ENCODE measurements around the gene PRPF6. TPM values are rescaled to one million over a fixed set of nuclear protein-coding genes. Genes with fewer than 3 reads are reported as not detected.

Gene PRPF6
- total and polyA plus RNA-seq, 2 donors (not counting 3 experiments of a cell fraction or from before 2014, with no cell fraction given), result 35.3 to 67.4 TPM

- ChIA-PET CTCF (interaction anchor here (1.3 to 1.5 kb wide), 2 partner anchors 22 to 39 kb away, joined by 3 to 5 read pairs; partner anchors contain the start of gene UCKL1), POLR2A (no interaction called here)
- dilution Hi-C loops (cut with MboI; ENCODE audit: extremely low pct_ligation_motif_present, low sequenced_read_pairs), result no loop called here
- no peaks in the 10 kb centered on the region for H3K4me1 ChIP-seq (ENCODE audit: control insufficient read depth, extremely low read depth, insufficient read depth, low read length)
- no peaks in the 10 kb centered on the region for H3K9me1 ChIP-seq (replicated peaks; ENCODE audit: control insufficient read depth, extremely low read depth, insufficient read depth, low read length)
- no peaks in the 10 kb centered on the region for H3K9me3 ChIP-seq (replicated peaks; ENCODE audit: control insufficient read depth, insufficient read depth, low read length)
- FAIRE-seq (no peak), DNase-seq (ENCODE audit: low read depth, low spot score) (no peak)
- BruUV-seq (replicated peaks), result TSS peak; percentile 8
- intact Hi-C loops (cut with micrococcal nuclease), result no loop called here
- peak; percentile 23 to 50 for TF ChIP-seq CTCF (IDR thresholded peaks at IDR 0.05; ENCODE audit: extremely low read depth in 1 of 2, insufficient read depth in 1 of 2, low read depth in 1 of 2, low read length in 2 of 2)
- TF ChIP-seq POLR2A (IDR thresholded peaks at IDR 0.05; ENCODE audit: low read depth, low read length), result no peak
- H3K79me2 ChIP-seq (ENCODE audit: control insufficient read depth, insufficient read depth, low read length), result peaks cover 30% of the 10 kb centered on the region
- no peak overlapping the region for H3K27ac ChIP-seq (ENCODE audit: insufficient read depth, low read depth, low read length)
- no peak overlapping the region for H3K4me3 ChIP-seq (replicated peaks in 1 of 3; ENCODE audit: insufficient read depth in 1 of 3, low read depth in 1 of 3, low read length in 3 of 3)
- peaks cover 3% of the 10 kb centered on the region for H4K20me1 ChIP-seq (replicated peaks; ENCODE audit: control insufficient read depth, extremely low read depth, insufficient read depth, low read length)
- no peak overlapping the region for H2AFZ ChIP-seq (ENCODE audit: low read depth, low read length)
- H3K36me3 ChIP-seq (ENCODE audit: control insufficient read depth in 2 of 2, extremely low read depth in 1 of 2, insufficient read depth in 2 of 2, low read length in 2 of 2), result peaks cover 3 to 41% of the 10 kb centered on the region in 2 experiments
- no peaks in the 10 kb centered on the region for H3K27me3 ChIP-seq (ENCODE audit: control insufficient read depth in 2 of 2, insufficient read depth in 2 of 2, low read length in 2 of 2)
- no peak overlapping the region for H3K4me2 ChIP-seq (ENCODE audit: insufficient read depth, low read length)
- no peak overlapping the region for H3K9ac ChIP-seq (replicated peaks; ENCODE audit: extremely low read depth, insufficient read depth, low read length)
Measured at GRCh38 chr20:63934271-63935068, 46.5 kb upstream of the PRPF6 start.

GRCh38 chr20:63935447-63935846, 45.5 kb upstream of the PRPF6 start:
- no TSS peak for BruUV-seq (replicated peaks)
- Histone ChIP-seq H3K9me3 (replicated peaks; ENCODE audit: control insufficient read depth, insufficient read depth, low read length) (no peaks in the 10 kb centered on the region), H3K27me3 (ENCODE audit: control insufficient read depth in 2 of 2, insufficient read depth in 2 of 2, low read length in 2 of 2) (no peaks in the 10 kb centered on the region), H3K79me2 (ENCODE audit: control insufficient read depth, insufficient read depth, low read length) (peaks cover 32% of the 10 kb centered on the region), H4K20me1 (replicated peaks; ENCODE audit: control insufficient read depth, extremely low read depth, insufficient read depth, low read length) (peaks cover 3% of the 10 kb centered on the region), H3K27ac (ENCODE audit: insufficient read depth, low read depth, low read length) (no peak overlapping the region), H3K36me3 (ENCODE audit: control insufficient read depth in 2 of 2, extremely low read depth in 1 of 2, insufficient read depth in 2 of 2, low read length in 2 of 2) (peaks cover 3 to 42% of the 10 kb centered on the region in 2 experiments), H3K4me3 (replicated peaks in 1 of 3; ENCODE audit: insufficient read depth in 1 of 3, low read depth in 1 of 3, low read length in 3 of 3) (no peak overlapping the region), H2AFZ (ENCODE audit: low read depth, low read length) (no peak overlapping the region), H3K4me1 (ENCODE audit: control insufficient read depth, extremely low read depth, insufficient read depth, low read length) (no peaks in the 10 kb centered on the region), H3K4me2 (ENCODE audit: insufficient read depth, low read length) (no peak overlapping the region), H3K9me1 (replicated peaks; ENCODE audit: control insufficient read depth, extremely low read depth, insufficient read depth, low read length) (no peaks in the 10 kb centered on the region), H3K9ac (replicated peaks; ENCODE audit: extremely low read depth, insufficient read depth, low read length) (no peak overlapping the region)
- no peak for DNase-seq (ENCODE audit: low read depth, low spot score)
- ChIA-PET CTCF (interaction anchor here (1.3 kb wide), 1 partner anchor 21 kb away, joined by 3 read pairs; the partner anchor contains the start of gene UCKL1), POLR2A (no interaction called here)
- intact Hi-C loops (cut with micrococcal nuclease) (no loop called here), dilution Hi-C loops (cut with MboI; ENCODE audit: extremely low pct_ligation_motif_present, low sequenced_read_pairs) (no loop called here)
- TF ChIP-seq POLR2AphosphoS5 (IDR thresholded peaks at IDR 0.05; ENCODE audit: insufficient read depth, low read depth, low read length) (no peak), FOS (IDR thresholded peaks at IDR 0.05; ENCODE audit: borderline replicate concordance, insufficient read depth, low read length) (no peak), MAX (IDR thresholded peaks at IDR 0.05; ENCODE audit: insufficient read depth, insufficient read length) (no peak), EZH2 (IDR thresholded peaks at IDR 0.05; ENCODE audit: borderline replicate concordance, low read depth, low read length, severe bottlenecking) (no peak), CTCF (IDR thresholded peaks at IDR 0.05; ENCODE audit: extremely low read depth in 1 of 2, insufficient read depth in 1 of 2, low read depth in 1 of 2, low read length in 2 of 2) (no peak), GATA2 (IDR thresholded peaks at IDR 0.05; ENCODE audit: insufficient read depth, insufficient read length, low read depth, low read length) (no peak), JUN (IDR thresholded peaks at IDR 0.05; ENCODE audit: borderline replicate concordance, insufficient read depth, insufficient read length, low read depth) (no peak), MYC (IDR thresholded peaks at IDR 0.05; ENCODE audit: low read depth, low read length) (no peak), POLR2A (IDR thresholded peaks at IDR 0.05; ENCODE audit: low read depth, low read length) (no peak)
- FAIRE-seq, result no peak
